Lung (tissue), 12 donors: Measurements from ENCODE around the gene JAM3. TPM values are rescaled to one million over a fixed set of nuclear protein-coding genes. Genes with fewer than 3 reads are reported as not detected.
A peak's percentile ranks its signal among the peaks of the same experiment; 100 is the strongest.

ENCODE experiments used
- ATAC-seq: fragments of 200-7000 bp; cut with Tn5 transposase; one replicate; pipeline ENCODE4 v1.9.1; 2020; ENCODE audit warnings: moderate number of reproducible peaks; ENCODE audit not compliant: insufficient read depth, low FRiP score
- DNase-seq, 3 donors: peaks; one replicate each; pipeline ENCODE4 v3.0.0-alpha.2; 2013 to 2017
- H3K27ac ChIP-seq, 2 donors: one replicate each; pipeline ENCODE4 v1.5.1; 2013; ENCODE audit warnings: mild to moderate bottlenecking in 2 of 2, moderate library complexity in 2 of 2, control low read depth in 1 of 2, inconsistent platforms in 1 of 2, low read depth in 1 of 2, low read length in 1 of 2
- H3K27me3 ChIP-seq, 3 donors: one replicate each; pipeline ENCODE4 v1.5.1; 2013; ENCODE audit warnings: low read length in 2 of 3; ENCODE audit not compliant: control insufficient read depth in 3 of 3, insufficient read depth in 3 of 3
- H3K36me3 ChIP-seq, 4 donors: one replicate each; pipeline ENCODE4 v1.5.1; 2013; ENCODE audit warnings: low read length in 4 of 4, mild to moderate bottlenecking in 1 of 4, moderate library complexity in 1 of 4; ENCODE audit not compliant: control insufficient read depth in 4 of 4, insufficient read depth in 4 of 4
- H3K4me1 ChIP-seq, 5 donors: one replicate each; pipeline ENCODE4 v1.5.1; 2013; ENCODE audit warnings: low read length in 5 of 5, mild to moderate bottlenecking in 2 of 5, moderate library complexity in 1 of 5; ENCODE audit not compliant: control insufficient read depth in 5 of 5, insufficient read depth in 5 of 5
- H3K4me3 ChIP-seq: one replicate; pipeline ENCODE4 v1.5.1; 2013; ENCODE audit warnings: mild to moderate bottlenecking, control low read depth, moderate library complexity
- H3K9ac ChIP-seq, 2 donors: one replicate each; pipeline ENCODE4 v1.5.1; 2013; ENCODE audit warnings: low read length in 2 of 2, control low read depth in 1 of 2; ENCODE audit not compliant: insufficient read depth in 1 of 2
- H3K9me3 ChIP-seq, 4 donors: one replicate each; pipeline ENCODE4 v1.5.1; 2013; ENCODE audit warnings: low read length in 3 of 4, mild to moderate bottlenecking in 1 of 4, moderate library complexity in 1 of 4; ENCODE audit not compliant: control insufficient read depth in 4 of 4, insufficient read depth in 3 of 4
- WGBS, 2 donors: extraction: QIAGEN DNeasy Blood & Tissue Kit; methylation state at CpG; one replicate each; pipeline ENCODE4 v1.1.7; 2013; 5-methylcytosine and 5-hydroxymethylcytosine counted together
- polyA plus RNA-seq, 2 donors: library from polyadenylated mRNA; stranded (reverse); fragments of 200-250 nt; gene quantifications; one replicate each; pipeline ENCODE4 v1.2.1, GENCODE V29; 2013
- total RNA-seq, 2 donors: library from RNA; depleted of rRNA in 1 of 2; stranded (reverse); fragments of >200 nt in 1 of 2; gene quantifications; one replicate each; pipeline ENCODE4 v1.2.1, GENCODE V29; 2014 to 2021
- TF ChIP-seq, protein P1 (sequence below): IDR thresholded peaks from 2 replicates; pipeline ENCODE4 v1.5.1; 2012; ENCODE audit warnings: mild to moderate bottlenecking; ENCODE audit errors: control extremely low read depth, extremely low read depth
- donor health status: control.
- donor health status: control.
- donor health status: Bipolar disorder and iron deficiency.
- donor health status: healthy.
- donor health status: DM: yes; HTN: yes; CAD: no.

JAM3 gene
- total and polyA plus RNA-seq, 4 donors, result 10.3 to 72.2 (median 23.6) TPM

DNA sequence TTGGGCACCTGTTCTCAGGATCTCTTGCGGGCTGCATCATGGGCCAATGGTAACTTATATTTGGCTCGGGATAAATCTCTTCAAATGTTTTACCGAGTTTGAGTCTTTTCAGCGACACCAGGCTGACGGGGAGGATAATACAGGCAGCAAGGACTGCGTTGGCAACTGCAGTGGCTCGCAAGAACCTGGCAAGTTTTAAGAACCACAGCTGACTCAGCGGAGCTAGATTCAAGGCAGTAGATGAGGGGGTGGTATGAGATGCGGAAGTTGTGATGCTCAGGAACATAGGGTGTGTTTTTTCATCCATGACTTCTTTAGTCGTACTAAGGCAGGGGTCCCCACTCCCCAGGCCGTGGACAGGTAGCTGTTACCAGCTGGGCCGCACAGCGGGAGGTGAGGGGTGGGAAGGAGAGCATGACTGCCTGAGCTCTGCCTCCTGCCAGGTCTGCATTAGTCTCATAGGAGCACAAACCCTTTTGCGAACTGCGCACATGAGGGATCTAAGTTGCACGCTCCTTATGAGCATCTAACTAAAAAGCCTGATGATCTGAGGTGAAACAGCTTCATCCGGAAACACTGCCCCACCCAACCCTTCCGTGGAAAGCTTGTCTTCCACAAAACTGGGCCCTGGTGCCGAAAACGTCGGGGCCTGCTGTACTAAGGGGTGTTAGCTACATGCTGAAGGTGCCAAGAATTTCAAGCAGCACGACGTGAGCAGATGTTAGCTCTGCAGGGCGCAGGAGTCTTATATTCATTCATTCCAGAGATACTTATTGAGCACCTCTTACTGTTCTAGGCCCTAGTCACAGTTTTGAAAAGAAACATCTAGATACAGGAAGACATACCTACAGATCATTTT is 6.4 kb upstream of the JAM3 start:
- ATAC-seq (no peak), DNase-seq (no peak)
- no peak overlapping the region for H3K9ac ChIP-seq
- H3K9me3 ChIP-seq, result no peaks in the 10 kb centered on the region
- peak overlapping the region in 1 of 2 donors; percentile 13 for H3K27ac ChIP-seq
- no peak overlapping the region for H3K4me3 ChIP-seq
- TF ChIP-seq, protein P1, sequence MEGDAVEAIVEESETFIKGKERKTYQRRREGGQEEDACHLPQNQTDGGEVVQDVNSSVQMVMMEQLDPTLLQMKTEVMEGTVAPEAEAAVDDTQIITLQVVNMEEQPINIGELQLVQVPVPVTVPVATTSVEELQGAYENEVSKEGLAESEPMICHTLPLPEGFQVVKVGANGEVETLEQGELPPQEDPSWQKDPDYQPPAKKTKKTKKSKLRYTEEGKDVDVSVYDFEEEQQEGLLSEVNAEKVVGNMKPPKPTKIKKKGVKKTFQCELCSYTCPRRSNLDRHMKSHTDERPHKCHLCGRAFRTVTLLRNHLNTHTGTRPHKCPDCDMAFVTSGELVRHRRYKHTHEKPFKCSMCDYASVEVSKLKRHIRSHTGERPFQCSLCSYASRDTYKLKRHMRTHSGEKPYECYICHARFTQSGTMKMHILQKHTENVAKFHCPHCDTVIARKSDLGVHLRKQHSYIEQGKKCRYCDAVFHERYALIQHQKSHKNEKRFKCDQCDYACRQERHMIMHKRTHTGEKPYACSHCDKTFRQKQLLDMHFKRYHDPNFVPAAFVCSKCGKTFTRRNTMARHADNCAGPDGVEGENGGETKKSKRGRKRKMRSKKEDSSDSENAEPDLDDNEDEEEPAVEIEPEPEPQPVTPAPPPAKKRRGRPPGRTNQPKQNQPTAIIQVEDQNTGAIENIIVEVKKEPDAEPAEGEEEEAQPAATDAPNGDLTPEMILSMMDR, result no peak
- H3K27me3 ChIP-seq, result peaks cover 0 to 15% (median 3%) of the 10 kb centered on the region in 3 donors
- H3K36me3 ChIP-seq, result no peaks in the 10 kb centered on the region
- 75 to 77% methylated on average over 24 of the region's 24 CpGs for WGBS, 2 donors
- peaks cover 0 to 5% (median 0%) of the 10 kb centered on the region in 5 donors for H3K4me1 ChIP-seq

DNA sequence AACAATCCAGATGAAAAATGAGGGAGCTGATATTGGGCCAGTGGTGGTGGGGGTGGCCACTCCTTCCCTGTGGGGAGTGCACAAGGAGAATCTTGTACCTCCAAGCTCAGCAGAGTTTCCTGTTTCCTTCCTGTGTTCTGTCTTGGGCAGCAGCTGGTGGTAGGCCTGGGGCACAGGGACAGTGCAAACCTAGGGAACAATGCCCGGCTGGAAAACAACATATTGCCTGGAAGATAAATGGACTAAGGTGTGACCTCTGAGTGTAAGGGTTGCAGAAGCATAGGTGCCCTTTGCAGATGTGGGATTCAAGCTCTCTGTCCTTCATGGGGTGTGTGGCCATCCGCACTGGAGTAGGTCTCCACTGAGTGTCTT is 5.8 kb upstream of the JAM3 start:
- ATAC-seq, result no peak
- WGBS, 2 donors, result 56 to 66% methylated on average over 2 of the region's 2 CpGs
- TF ChIP-seq, protein P1, result no peak
- DNase-seq, result no peak
- Histone ChIP-seq H3K9me3 (no peaks in the 10 kb centered on the region), H3K9ac (no peak overlapping the region), H3K4me3 (no peak overlapping the region), H3K4me1 (peaks cover 0 to 5% (median 0%) of the 10 kb centered on the region in 5 donors), H3K27me3 (peaks cover 0 to 15% (median 3%) of the 10 kb centered on the region in 3 donors), H3K36me3 (no peaks in the 10 kb centered on the region), H3K27ac (no peak overlapping the region)

DNA sequence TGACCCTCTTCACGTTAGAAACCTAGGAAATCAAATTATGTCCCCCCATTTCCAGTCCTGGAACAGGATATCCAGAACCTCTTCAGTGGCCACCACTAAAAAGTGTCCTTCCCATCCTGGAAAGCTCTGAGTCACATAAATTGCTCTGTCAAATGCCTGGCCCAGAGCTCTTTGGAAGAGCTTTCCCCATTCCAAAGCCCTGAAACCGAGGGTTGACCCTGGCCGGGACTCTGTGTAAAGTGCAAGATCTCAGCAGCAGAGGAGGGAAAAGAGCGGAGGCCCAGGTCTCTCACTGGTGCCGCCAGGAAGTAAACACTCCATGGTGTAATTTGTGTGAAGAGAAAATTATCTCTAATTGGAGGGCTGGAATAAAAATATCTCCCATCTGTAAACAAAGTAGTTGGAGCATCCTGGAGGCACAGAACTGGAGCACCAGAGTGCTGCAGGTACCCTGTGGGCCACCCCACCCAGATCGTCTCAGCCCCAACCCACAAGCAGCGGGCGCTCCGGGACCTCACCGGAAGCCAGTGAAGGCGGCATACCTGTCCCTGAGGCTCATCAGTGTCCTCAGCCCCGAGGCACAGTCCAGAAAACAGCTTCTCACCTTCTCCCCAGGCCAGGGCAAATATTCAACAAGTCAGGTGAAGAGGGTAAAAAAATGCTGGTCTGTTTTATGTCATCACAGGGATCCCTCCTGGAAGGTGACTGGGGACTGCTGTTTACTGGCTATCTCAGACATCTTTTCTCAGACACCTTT is 4.7 kb upstream of the JAM3 start:
- Histone ChIP-seq H3K4me1 (peaks cover 0 to 5% (median 0%) of the 10 kb centered on the region in 5 donors), H3K27ac (peak overlapping the region in 1 of 2 donors; percentile 28), H3K36me3 (no peaks in the 10 kb centered on the region), H3K9ac (no peak overlapping the region), H3K9me3 (no peaks in the 10 kb centered on the region), H3K27me3 (peaks cover 0 to 15% (median 3%) of the 10 kb centered on the region in 3 donors), H3K4me3 (no peak overlapping the region)
- ATAC-seq (no peak), DNase-seq (no peak)
- TF ChIP-seq, protein P1, result no peak
- WGBS, 2 donors, result 75 to 85% methylated on average over 12 of the region's 12 CpGs
